ENCODE data around the gene NSD1.

DNA sequence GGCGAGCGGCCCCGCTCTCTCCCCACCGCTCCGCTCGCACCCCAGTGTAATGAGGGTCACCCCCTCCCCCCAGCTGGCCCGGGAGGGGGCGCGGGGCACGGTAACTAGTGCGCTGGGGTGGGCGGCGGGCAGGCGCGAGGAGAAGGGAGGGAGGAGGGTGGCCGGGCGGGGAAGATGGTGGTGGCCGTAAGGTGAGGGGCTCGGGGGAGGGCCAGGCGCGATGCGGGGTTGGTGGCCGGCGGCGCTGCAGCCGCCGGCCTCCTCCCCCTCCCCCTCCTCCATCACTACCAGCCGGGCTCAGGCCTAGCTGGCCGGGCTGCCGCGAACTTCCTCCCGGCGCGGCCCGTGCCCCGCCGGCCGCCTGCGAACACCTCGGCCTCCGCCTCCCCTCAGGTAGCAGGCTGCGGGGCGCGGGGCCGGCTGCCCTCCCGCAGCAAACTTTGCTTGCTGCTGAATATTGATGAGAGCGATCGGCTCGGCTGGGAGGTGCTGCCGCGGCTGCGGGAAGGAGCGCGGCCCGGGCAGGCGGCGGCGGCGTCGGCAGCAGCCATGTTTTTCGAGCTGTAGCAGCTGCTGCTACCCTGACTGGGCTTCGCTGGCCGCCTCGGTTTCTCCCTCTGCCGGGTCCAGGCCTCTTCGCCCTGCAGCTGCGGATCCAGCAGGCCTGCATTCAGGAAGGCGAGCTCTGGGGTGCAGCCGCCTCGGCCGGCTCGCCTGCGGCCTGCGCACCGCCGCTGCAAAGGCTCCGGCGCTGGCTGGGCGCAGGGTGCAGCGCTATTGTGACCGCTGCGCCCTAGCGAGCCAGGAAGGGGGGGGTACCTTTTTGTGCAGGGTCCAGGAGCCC lies 502 bp downstream of the NSD1 start:
- TF ChIP-seq CTCF (IDR thresholded peaks at IDR 0.05; ENCODE audit: control extremely low read depth in 1 of 3, insufficient read depth in 1 of 3, low read depth in 1 of 3, low read length in 3 of 3) (no peak), JUN (IDR thresholded peaks at IDR 0.05; ENCODE audit: low read depth, low read length) (no peak), POLR2AphosphoS5 (IDR thresholded peaks at IDR 0.05; ENCODE audit: low read depth, low read length) (peak; percentile 6; the same call in 1 of the 2 replicates), EGR1 (IDR thresholded peaks at IDR 0.05; ENCODE audit: borderline replicate concordance, low read depth, low read length) (no peak), RFX5 (IDR thresholded peaks at IDR 0.05; ENCODE audit: borderline replicate concordance, low read depth, low read length) (no peak)
- TF ChIP-seq, protein P1, sequence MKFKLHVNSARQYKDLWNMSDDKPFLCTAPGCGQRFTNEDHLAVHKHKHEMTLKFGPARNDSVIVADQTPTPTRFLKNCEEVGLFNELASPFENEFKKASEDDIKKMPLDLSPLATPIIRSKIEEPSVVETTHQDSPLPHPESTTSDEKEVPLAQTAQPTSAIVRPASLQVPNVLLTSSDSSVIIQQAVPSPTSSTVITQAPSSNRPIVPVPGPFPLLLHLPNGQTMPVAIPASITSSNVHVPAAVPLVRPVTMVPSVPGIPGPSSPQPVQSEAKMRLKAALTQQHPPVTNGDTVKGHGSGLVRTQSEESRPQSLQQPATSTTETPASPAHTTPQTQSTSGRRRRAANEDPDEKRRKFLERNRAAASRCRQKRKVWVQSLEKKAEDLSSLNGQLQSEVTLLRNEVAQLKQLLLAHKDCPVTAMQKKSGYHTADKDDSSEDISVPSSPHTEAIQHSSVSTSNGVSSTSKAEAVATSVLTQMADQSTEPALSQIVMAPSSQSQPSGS (IDR thresholded peaks at IDR 0.05; ENCODE audit: low read length): no peak
